ENCODE results near the gene SAMD4B. TPM values are rescaled to one million over a fixed set of nuclear protein-coding genes. Genes with fewer than 3 reads are reported as not detected.

SAMD4B gene
- total RNA-seq, 1 experiment from 2014 or later, result 164 TPM

- TF ChIP-seq E2F1 (CRISPR knock-in tag; IDR thresholded peaks at IDR 0.05) (0 out of 2 replicates have a peak, but pooled peaks have one; percentile 47), TEAD1 (CRISPR knock-in tag; IDR thresholded peaks at IDR 0.05) (peak; percentile 65; the same call in 1 of the 2 replicates), ZNF512 (CRISPR knock-in tag; IDR thresholded peaks at IDR 0.05; ENCODE audit: borderline replicate concordance) (no peak), ESRRA (CRISPR knock-in tag; IDR thresholded peaks at IDR 0.05; ENCODE audit: borderline replicate concordance) (peak; percentile 81; the same call in 1 of the 2 replicates), JAZF1 (CRISPR knock-in tag; IDR thresholded peaks at IDR 0.05) (no peak), ATF1 (CRISPR knock-in tag; IDR thresholded peaks at IDR 0.05) (no peak), ZNF671 (CRISPR knock-in tag; IDR thresholded peaks at IDR 0.05) (peak; percentile 54; the same call in 1 of the 2 replicates), CREM (CRISPR knock-in tag; IDR thresholded peaks at IDR 0.05) (no peak), ATF2 (CRISPR knock-in tag; IDR thresholded peaks at IDR 0.05; ENCODE audit: borderline replicate concordance, low read depth) (no peak), USF2 (CRISPR knock-in tag; IDR thresholded peaks at IDR 0.05) (no peak), ELF4 (CRISPR knock-in tag; IDR thresholded peaks at IDR 0.05; ENCODE audit: low read depth) (no peak), ATF6 (CRISPR knock-in tag; IDR thresholded peaks at IDR 0.05) (no peak), ZBTB43 (CRISPR knock-in tag; IDR thresholded peaks at IDR 0.05) (peak; percentile 13; the same call in 1 of the 2 replicates), MXD4 (CRISPR knock-in tag; IDR thresholded peaks at IDR 0.05; ENCODE audit: borderline replicate concordance) (no peak), AFF4 (CRISPR knock-in tag; IDR thresholded peaks at IDR 0.05; ENCODE audit: borderline replicate concordance) (peak; percentile 85; the same call in 1 of the 2 replicates), ZNF263 (CRISPR knock-in tag; IDR thresholded peaks at IDR 0.05; ENCODE audit: low read depth) (no peak; the same call in 1 of the 2 replicates), ERG (CRISPR knock-in tag; IDR thresholded peaks at IDR 0.05) (no peak), NFYB (CRISPR knock-in tag; conservative IDR thresholded peaks at IDR 0.05; ENCODE audit: low read depth) (no peak), ZNF423 (CRISPR knock-in tag; IDR thresholded peaks at IDR 0.05) (no peak), PRDM15 (CRISPR knock-in tag; IDR thresholded peaks at IDR 0.05) (no peak; the same call in 1 of the 2 replicates)
Observed at GRCh38 chr19:39307822-39308530, 34.2 kb upstream of the SAMD4B start (continued).

Measured in WTC11 (cell line).